ENCODE measurements around the gene EFR3B.

DNA sequence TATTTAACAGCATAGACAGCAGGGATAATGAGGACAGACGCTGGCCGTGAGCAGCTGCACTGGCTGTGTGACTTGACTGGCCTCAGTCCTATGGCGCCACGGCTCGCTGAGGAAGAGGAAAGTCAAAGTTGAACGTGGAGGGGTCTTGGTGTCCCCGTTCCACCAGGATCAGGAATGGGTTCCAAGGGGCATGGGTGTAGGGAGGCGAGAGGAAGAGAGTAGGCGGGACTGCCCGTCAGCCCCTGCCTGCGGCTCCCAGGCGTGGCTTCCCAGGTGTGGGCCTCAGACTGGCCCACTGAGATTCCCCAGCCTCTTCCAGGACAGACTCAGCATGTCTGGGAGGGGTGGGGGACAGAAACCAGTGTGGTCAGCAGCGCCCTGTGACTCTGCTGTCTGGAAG lies 75.1 kb downstream of the EFR3B start:
- no peak for TF ChIP-seq CTCF (IDR thresholded peaks at IDR 0.05)
- no peak for TF ChIP-seq BHLHE40 (IDR thresholded peaks at IDR 0.05; ENCODE audit: low read depth, low read length)
- TF ChIP-seq TP53 (CRISPR knock-in tag; IDR thresholded peaks at IDR 0.05) = no peak
- no peak for TF ChIP-seq NFE2L2 (conservative IDR thresholded peaks at IDR 0.05; ENCODE audit: low read length)
